GM12864 (cell line): ENCODE results near the gene SERINC3.

ENCODE experiments used
- DNase-seq: peaks from one replicate; pipeline ENCODE4 v3.0.0-alpha.2; 2011; ENCODE audit warnings: low read depth
- H3K4me3 ChIP-seq: 2 replicates; pipeline ENCODE4 v1.5.1; 2011; ENCODE audit warnings: mild to moderate bottlenecking, low read depth, low read length, control low read depth
- TF ChIP-seq, protein P1 (sequence below): IDR thresholded peaks from 2 replicates; pipeline ENCODE4 v1.5.1; 2011; ENCODE audit warnings: low read depth, mild to moderate bottlenecking, moderate library complexity, low read length, control low read depth, inconsistent platforms; ENCODE audit errors: missing control alignments

The SERINC3 gene

DNA sequence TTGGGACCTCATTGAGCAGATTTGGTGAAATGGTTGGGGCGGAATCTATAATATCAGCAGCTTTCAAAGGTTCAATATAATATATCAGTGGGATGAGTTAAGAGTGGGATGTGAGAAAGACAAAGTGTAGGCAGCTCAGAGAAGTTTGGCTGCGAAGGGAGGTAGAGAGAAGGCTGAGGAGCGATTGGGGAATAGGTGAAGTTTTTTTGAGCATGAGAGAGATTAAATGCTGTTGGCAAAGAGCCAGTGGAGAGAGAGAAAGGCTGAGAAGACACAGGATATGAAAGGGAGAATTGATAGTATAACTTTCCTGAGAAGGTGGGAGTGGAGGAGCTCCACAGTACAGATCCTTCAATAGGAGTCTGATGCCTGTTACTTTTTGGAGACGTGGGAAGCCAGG, 12.1 kb upstream of the SERINC3 start:
- no peak overlapping the region for H3K4me3 ChIP-seq
- TF ChIP-seq, protein P1, sequence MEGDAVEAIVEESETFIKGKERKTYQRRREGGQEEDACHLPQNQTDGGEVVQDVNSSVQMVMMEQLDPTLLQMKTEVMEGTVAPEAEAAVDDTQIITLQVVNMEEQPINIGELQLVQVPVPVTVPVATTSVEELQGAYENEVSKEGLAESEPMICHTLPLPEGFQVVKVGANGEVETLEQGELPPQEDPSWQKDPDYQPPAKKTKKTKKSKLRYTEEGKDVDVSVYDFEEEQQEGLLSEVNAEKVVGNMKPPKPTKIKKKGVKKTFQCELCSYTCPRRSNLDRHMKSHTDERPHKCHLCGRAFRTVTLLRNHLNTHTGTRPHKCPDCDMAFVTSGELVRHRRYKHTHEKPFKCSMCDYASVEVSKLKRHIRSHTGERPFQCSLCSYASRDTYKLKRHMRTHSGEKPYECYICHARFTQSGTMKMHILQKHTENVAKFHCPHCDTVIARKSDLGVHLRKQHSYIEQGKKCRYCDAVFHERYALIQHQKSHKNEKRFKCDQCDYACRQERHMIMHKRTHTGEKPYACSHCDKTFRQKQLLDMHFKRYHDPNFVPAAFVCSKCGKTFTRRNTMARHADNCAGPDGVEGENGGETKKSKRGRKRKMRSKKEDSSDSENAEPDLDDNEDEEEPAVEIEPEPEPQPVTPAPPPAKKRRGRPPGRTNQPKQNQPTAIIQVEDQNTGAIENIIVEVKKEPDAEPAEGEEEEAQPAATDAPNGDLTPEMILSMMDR: no peak
- no peak for DNase-seq

- no peak overlapping the region for H3K4me3 ChIP-seq
- TF ChIP-seq, protein P1: no peak
- no peak for DNase-seq
Observed at GRCh38 chr20:44532981-44533331, 11.1 kb upstream of the SERINC3 start.

DNA sequence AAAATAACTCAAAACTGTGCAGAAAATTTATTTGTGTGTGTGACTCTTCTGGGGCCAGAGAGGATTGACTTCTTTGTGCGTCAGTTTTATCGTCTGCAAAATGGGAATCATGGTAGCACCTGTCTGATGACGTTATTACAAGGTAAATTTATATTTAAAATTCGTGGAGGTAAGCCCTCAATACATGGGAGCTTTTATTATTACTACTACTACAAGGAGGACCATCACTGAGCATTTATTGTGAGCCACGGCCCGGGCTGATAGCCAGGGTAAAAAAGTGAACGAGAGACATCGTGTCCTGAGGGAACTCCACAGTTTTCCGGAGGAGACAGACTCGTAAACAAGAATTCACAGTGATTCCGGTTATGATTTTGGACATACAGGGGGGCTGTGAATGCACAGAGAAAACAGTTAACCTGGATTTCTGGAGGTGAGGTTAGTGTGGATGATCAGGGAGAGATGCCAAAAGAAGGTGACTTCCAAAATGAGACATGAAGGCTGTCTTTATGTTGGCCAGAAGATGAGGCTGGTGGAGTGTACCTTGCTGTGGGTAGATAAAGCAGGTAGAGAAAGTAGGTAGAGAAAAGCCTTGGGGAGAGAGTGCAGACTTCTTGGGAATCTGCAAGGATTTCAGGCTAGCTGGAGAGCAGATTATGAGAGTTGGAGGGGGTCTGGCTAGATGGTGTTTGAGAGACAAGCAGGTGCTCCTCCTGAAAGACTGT, 10.6 kb upstream of the SERINC3 start:
- peak overlapping the region; percentile 66; the same call in 1 of the 2 replicates for H3K4me3 ChIP-seq
- TF ChIP-seq, protein P1: no peak

DNA sequence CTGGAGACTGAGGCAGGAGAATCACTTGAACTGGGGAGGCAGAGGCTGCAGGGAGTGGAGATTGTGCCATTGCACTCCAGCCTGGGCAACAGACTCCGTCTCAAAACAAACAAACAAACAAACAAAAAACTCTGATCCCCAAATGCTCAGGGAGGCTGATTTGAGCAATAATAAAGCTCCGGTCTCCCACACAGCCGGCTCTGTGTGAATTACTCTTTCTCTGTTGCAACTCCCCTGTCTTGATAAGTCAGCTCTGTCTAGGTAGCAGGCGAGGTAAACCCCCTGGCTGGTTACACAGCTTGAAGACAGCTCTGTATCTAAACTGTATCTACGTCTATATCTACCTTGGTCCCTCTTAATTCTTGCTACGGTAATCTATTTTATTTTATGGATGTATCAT, 6.4 kb upstream of the SERINC3 start:
- no peak for DNase-seq
- no peak overlapping the region for H3K4me3 ChIP-seq
- TF ChIP-seq, protein P1: no peak

More for the DNA sequence above, 10.6 kb upstream of the SERINC3 start:
- DNase-seq: no peak

GRCh38 chr20:44527716-44528199, 5.9 kb upstream of the SERINC3 start:
- no peak for DNase-seq
- H3K4me3 ChIP-seq: no peak overlapping the region
- TF ChIP-seq, protein P1: no peak

- no peak overlapping the region for H3K4me3 ChIP-seq
- DNase-seq: no peak
- TF ChIP-seq, protein P1: no peak
Observed at GRCh38 chr20:44526129-44526528, 4.3 kb upstream of the SERINC3 start.

GRCh38 chr20:44523746-44524145, 1.9 kb upstream of the SERINC3 start:
- TF ChIP-seq, protein P1: no peak
- no peak for DNase-seq
- H3K4me3 ChIP-seq: no peak overlapping the region
